ENCODE measurements around the gene SUN1.
"Not testable (repeated sequence)": the region's sequence is repeated elsewhere in the genome, so short reads cannot be mapped to it uniquely, and the experiment has no call there.

Gene SUN1

GRCh38 chr7:923108-924041 is 91.1 kb downstream of the SUN1 start:
- no peak for DNase-seq

- not testable (repeated sequence) for DNase-seq
Measured at GRCh38 chr7:924042-924441, 91.8 kb downstream of the SUN1 start.
